ENCODE measurements around the gene GPRC5A. TPM values are rescaled to one million over a fixed set of nuclear protein-coding genes. Genes with fewer than 3 reads are reported as not detected.

Gene GPRC5A
- total and polyA plus RNA-seq, 9 donors = 6.5 to 71.5 (median 37.9) TPM

- intact Hi-C loops (cut with DNase I) = no loop called here
- Histone ChIP-seq H3K4me1 (ENCODE audit: insufficient read depth) (no peaks in the 10 kb centered on the region), H3K27ac (no peak overlapping the region), H3K27me3 (no peaks in the 10 kb centered on the region), H3K9me3 (no peaks in the 10 kb centered on the region), H3K4me3 (no peak overlapping the region), H3K36me3 (no peaks in the 10 kb centered on the region)
- 82 to 93% (median 84%) methylated on average over 5 of the region's 5 CpGs for WGBS, 3 donors
- DNase-seq = no peak
- TF ChIP-seq CTCF (IDR thresholded peaks at IDR 0.05) (no peak), POLR2A (IDR thresholded peaks at IDR 0.05) (no peak), EP300 (IDR thresholded peaks at IDR 0.05) (no peak)
These were observed 14.1 kb upstream of the GPRC5A start for GRCh38 chr12:12877153-12877768.

- no peak overlapping the region for H3K27ac ChIP-seq
- DNase-seq = no peak
These were observed 13.4 kb upstream of the GPRC5A start for GRCh38 chr12:12877781-12878455.

GRCh38 chr12:12880537-12880936, 10.8 kb upstream of the GPRC5A start:
- Histone ChIP-seq H3K27me3 (no peaks in the 10 kb centered on the region), H3K27ac (no peak overlapping the region), H3K36me3 (no peaks in the 10 kb centered on the region), H3K4me1 (ENCODE audit: insufficient read depth) (no peaks in the 10 kb centered on the region), H3K4me3 (no peak overlapping the region), H3K9me3 (no peaks in the 10 kb centered on the region)
- intact Hi-C loops (cut with DNase I) = no loop called here
- TF ChIP-seq POLR2A (IDR thresholded peaks at IDR 0.05) (no peak), EP300 (IDR thresholded peaks at IDR 0.05) (no peak), CTCF (IDR thresholded peaks at IDR 0.05) (no peak)
- 82 to 89% (median 85%) methylated on average over 6 of the region's 6 CpGs for WGBS, 3 donors
- DNase-seq = no peak

More at GRCh38 chr12:12877781-12878455, 13.4 kb upstream of the GPRC5A start:
- no peak overlapping the region for H3K4me3 ChIP-seq
- no peaks in the 10 kb centered on the region for H3K4me1 ChIP-seq (ENCODE audit: insufficient read depth)
- no peak for TF ChIP-seq EP300 (IDR thresholded peaks at IDR 0.05)
- TF ChIP-seq POLR2A (IDR thresholded peaks at IDR 0.05) = no peak
- TF ChIP-seq CTCF (IDR thresholded peaks at IDR 0.05) = no peak
- H3K36me3 ChIP-seq = no peaks in the 10 kb centered on the region
- WGBS, 3 donors = 91 to 93% (median 92%) methylated on average over 9 of the region's 9 CpGs
- H3K9me3 ChIP-seq = no peaks in the 10 kb centered on the region
- intact Hi-C loops (cut with DNase I) = no loop called here
- H3K27me3 ChIP-seq = no peaks in the 10 kb centered on the region

- WGBS, 3 donors = 86 to 90% (median 88%) methylated on average over 11 of the region's 11 CpGs
- intact Hi-C loops (cut with DNase I) = no loop called here
These were observed 10.0 kb upstream of the GPRC5A start for GRCh38 chr12:12881151-12881909.

More at GRCh38 chr12:12881151-12881909, 10.0 kb upstream of the GPRC5A start:
- no peak for DNase-seq
- Histone ChIP-seq H3K27ac (no peak overlapping the region), H3K36me3 (no peaks in the 10 kb centered on the region), H3K9me3 (no peaks in the 10 kb centered on the region), H3K27me3 (no peaks in the 10 kb centered on the region), H3K4me1 (ENCODE audit: insufficient read depth) (no peaks in the 10 kb centered on the region), H3K4me3 (no peak overlapping the region)
- TF ChIP-seq POLR2A (IDR thresholded peaks at IDR 0.05) = no peak
- no peak for TF ChIP-seq EP300 (IDR thresholded peaks at IDR 0.05)
- TF ChIP-seq CTCF (IDR thresholded peaks at IDR 0.05) = no peak
